GM23338 (cell line): ENCODE measurements around the gene EXOC2.

Source experiments
- CREB1 ChIP-seq: fragments of 250-450 bp; sonication (Bioruptor Pico); IDR thresholded peaks from 2 replicates; pipeline ENCODE4 v1.5.0; 2020; ENCODE audit warnings: low read depth, mild to moderate bottlenecking, moderate library complexity
- CTCF ChIP-seq, 2 experiments: fragments of 200-600 bp in 1 of 2; sonication (generic) in 1 of 2; conservative IDR thresholded peaks; 2 replicates each; pipeline versions ENCODE4 v1.5.1 to v1.6.1; 2016 to 2017; ENCODE audit warnings: antibody characterized with exemption in 2 of 2, low read depth in 2 of 2, mild to moderate bottlenecking in 2 of 2, moderate library complexity in 1 of 2
- EZH2 ChIP-seq: fragments of 200-600 bp; sonication (generic); IDR thresholded peaks from one replicate; pipeline ENCODE4 v1.8.0; 2017; ENCODE audit warnings: antibody characterized with exemption, mild to moderate bottlenecking, low read depth; ENCODE audit not compliant: unreplicated experiment
- EZH2phosphoT487 ChIP-seq: fragments of 200-600 bp; sonication (generic); IDR thresholded peaks from one replicate; pipeline ENCODE4 v1.8.1; 2018; ENCODE audit warnings: antibody characterized with exemption; ENCODE audit not compliant: unreplicated experiment
- ZNF331 ChIP-seq: fragments of 250-450 bp; sonication (Bioruptor Pico); IDR thresholded peaks from 2 replicates; pipeline ENCODE4 v1.5.0; 2020; ENCODE audit warnings: low read depth, mild to moderate bottlenecking, moderate library complexity

- TF ChIP-seq CREB1 (no peak), ZNF331 (CRISPR knock-in tag) (no peak), CTCF (conservative IDR thresholded peaks at IDR 0.05; ENCODE audit: low read depth in 2 of 2) (no peak), EZH2phosphoT487 (no peak), EZH2 (no peak)
These were observed 51.5 kb downstream of the EXOC2 start for GRCh38 chr6:641225-641985.
